ENCODE measurements around the gene THBS4. TPM values are rescaled to one million over a fixed set of nuclear protein-coding genes. Genes with fewer than 3 reads are reported as not detected.

Gene THBS4
- total and polyA plus RNA-seq, 9 of the 15 experiments (the other 6 are each of a cell fraction or from before 2014, with no cell fraction given): 0.07 to 0.08 TPM; not detected in 7

DNA sequence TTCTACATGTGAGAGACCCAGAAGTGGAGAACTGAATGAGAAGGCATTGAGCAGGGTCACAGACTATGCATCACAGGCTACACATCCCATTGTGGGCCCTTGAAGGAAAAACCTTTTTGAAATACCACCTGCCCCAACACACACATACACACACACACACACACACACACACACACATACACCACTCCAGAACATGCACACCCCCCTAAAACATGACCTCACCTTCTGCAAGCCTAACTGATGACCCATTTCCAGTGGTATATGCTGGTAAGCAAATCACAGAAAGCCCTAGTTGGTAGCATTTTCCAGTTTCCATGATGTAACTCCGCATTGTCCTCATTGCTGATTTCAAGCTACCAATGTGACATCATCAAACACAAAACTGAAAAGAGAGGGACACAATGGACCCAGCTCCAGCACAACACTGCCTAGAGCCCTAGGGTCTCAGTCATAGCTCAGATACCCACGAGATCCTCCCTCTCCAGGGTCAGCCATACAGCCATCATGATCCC, 36.4 kb downstream of the THBS4 start:
- Histone ChIP-seq H3K9ac (ENCODE audit: insufficient read depth in 1 of 2, low read depth in 2 of 2, low read length in 2 of 2) (no peak overlapping the region), H3K4me3 (no peak overlapping the region), H3K27ac (ENCODE audit: extremely low read depth, low read depth, low read length) (no peak overlapping the region), H4K20me1 (replicated peaks; ENCODE audit: control insufficient read depth, insufficient read depth, low read length) (no peaks in the 10 kb centered on the region), H3K4me1 (replicated peaks in 1 of 2; ENCODE audit: control insufficient read depth in 2 of 2, insufficient read depth in 2 of 2, low read length in 2 of 2) (no peaks in the 10 kb centered on the region), H3K9me3 (replicated peaks; ENCODE audit: control insufficient read depth, insufficient read depth, low read depth, low read length) (no peaks in the 10 kb centered on the region), H2AFZ (ENCODE audit: low read depth, low read length) (no peak overlapping the region), H3K9me1 (ENCODE audit: control insufficient read depth, insufficient read depth, low read length) (no peaks in the 10 kb centered on the region), H3K36me3 (ENCODE audit: control insufficient read depth, insufficient read depth, low read length) (no peaks in the 10 kb centered on the region), H3K27me3 (ENCODE audit: control insufficient read depth in 2 of 2, insufficient read depth in 2 of 2, low read length in 2 of 2) (peaks cover 6 to 36% of the 10 kb centered on the region in 2 experiments; a peak in 4 of 5 replicates), H3K4me2 (ENCODE audit: insufficient read depth, low read length) (no peak overlapping the region), H3K79me2 (ENCODE audit: control insufficient read depth, insufficient read depth, low read length) (no peaks in the 10 kb centered on the region)
- in situ Hi-C loops (cut with MboI): no loop called here
- POLR2A ChIA-PET: no interaction called here
- CTCF ChIA-PET (ENCODE audit: low intra/inter-chr PET ratio): no interaction called here
- intact Hi-C loops (cut with micrococcal nuclease): no loop called here
- 0% methylated on average over 2 of the region's 2 CpGs for WGBS (ENCODE audit: insufficient coverage, low coverage, missing lambda C conversion rate)
- FAIRE-seq: no peak
- no peak for DNase-seq (ENCODE audit: extremely low read depth in 1 of 4, low spot score in 3 of 4)
- BruUV-seq (replicated peaks): no TSS peak
- ATAC-seq: no peak
- TF ChIP-seq, protein P1, sequence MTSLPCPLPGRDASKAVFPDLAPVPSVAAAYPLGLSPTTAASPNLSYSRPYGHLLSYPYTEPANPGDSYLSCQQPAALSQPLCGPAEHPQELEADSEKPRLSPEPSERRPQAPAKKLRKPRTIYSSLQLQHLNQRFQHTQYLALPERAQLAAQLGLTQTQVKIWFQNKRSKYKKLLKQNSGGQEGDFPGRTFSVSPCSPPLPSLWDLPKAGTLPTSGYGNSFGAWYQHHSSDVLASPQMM (CRISPR knock-in tag; IDR thresholded peaks at IDR 0.05): no peak
- TF ChIP-seq, protein P2, sequence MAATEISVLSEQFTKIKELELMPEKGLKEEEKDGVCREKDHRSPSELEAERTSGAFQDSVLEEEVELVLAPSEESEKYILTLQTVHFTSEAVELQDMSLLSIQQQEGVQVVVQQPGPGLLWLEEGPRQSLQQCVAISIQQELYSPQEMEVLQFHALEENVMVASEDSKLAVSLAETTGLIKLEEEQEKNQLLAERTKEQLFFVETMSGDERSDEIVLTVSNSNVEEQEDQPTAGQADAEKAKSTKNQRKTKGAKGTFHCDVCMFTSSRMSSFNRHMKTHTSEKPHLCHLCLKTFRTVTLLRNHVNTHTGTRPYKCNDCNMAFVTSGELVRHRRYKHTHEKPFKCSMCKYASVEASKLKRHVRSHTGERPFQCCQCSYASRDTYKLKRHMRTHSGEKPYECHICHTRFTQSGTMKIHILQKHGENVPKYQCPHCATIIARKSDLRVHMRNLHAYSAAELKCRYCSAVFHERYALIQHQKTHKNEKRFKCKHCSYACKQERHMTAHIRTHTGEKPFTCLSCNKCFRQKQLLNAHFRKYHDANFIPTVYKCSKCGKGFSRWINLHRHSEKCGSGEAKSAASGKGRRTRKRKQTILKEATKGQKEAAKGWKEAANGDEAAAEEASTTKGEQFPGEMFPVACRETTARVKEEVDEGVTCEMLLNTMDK (IDR thresholded peaks at IDR 0.05; ENCODE audit: borderline replicate concordance, insufficient read depth, low read depth, low read length, poor library complexity, severe bottlenecking): no peak
- TF ChIP-seq PRPF4 (IDR thresholded peaks at IDR 0.05; ENCODE audit: insufficient read depth, low read depth, low read length, poor library complexity, severe bottlenecking) (no peak), ZNF717 (CRISPR knock-in tag; IDR thresholded peaks at IDR 0.05) (no peak), TAF7 (tag; IDR thresholded peaks at IDR 0.05) (no peak), NFE2L1 (tag; IDR thresholded peaks at IDR 0.05; ENCODE audit: borderline replicate concordance, low read depth) (no peak), ZNF668 (CRISPR knock-in tag; IDR thresholded peaks at IDR 0.05) (no peak), TSC22D4 (tag; IDR thresholded peaks at IDR 0.05) (no peak), ZNF445 (CRISPR knock-in tag; IDR thresholded peaks at IDR 0.05; ENCODE audit: low read depth) (no peak), ZNF77 (CRISPR knock-in tag; IDR thresholded peaks at IDR 0.05) (no peak), SAFB2 (IDR thresholded peaks at IDR 0.05; ENCODE audit: borderline replicate concordance, low read depth, low read length, severe bottlenecking) (no peak), ZNF436 (CRISPR knock-in tag; IDR thresholded peaks at IDR 0.05) (no peak), XRCC3 (IDR thresholded peaks at IDR 0.05) (no peak)
- TF ChIP-seq, protein P3, sequence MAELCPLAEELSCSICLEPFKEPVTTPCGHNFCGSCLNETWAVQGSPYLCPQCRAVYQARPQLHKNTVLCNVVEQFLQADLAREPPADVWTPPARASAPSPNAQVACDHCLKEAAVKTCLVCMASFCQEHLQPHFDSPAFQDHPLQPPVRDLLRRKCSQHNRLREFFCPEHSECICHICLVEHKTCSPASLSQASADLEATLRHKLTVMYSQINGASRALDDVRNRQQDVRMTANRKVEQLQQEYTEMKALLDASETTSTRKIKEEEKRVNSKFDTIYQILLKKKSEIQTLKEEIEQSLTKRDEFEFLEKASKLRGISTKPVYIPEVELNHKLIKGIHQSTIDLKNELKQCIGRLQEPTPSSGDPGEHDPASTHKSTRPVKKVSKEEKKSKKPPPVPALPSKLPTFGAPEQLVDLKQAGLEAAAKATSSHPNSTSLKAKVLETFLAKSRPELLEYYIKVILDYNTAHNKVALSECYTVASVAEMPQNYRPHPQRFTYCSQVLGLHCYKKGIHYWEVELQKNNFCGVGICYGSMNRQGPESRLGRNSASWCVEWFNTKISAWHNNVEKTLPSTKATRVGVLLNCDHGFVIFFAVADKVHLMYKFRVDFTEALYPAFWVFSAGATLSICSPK (IDR thresholded peaks at IDR 0.05; ENCODE audit: borderline replicate concordance): no peak
- TF ChIP-seq, protein P4, sequence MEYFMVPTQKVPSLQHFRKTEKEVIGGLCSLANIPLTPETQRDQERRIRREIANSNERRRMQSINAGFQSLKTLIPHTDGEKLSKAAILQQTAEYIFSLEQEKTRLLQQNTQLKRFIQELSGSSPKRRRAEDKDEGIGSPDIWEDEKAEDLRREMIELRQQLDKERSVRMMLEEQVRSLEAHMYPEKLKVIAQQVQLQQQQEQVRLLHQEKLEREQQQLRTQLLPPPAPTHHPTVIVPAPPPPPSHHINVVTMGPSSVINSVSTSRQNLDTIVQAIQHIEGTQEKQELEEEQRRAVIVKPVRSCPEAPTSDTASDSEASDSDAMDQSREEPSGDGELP (CRISPR knock-in tag; IDR thresholded peaks at IDR 0.05; ENCODE audit: borderline replicate concordance): no peak
